IMR-90 (cell line): ENCODE data around the gene AGO3. TPM values are rescaled to one million over a fixed set of nuclear protein-coding genes. Genes with fewer than 3 reads are reported as not detected.

ENCODE experiments used
- ATAC-seq: fragments of 200-7000 bp; cut with Tn5 transposase; 2 replicates; pipeline ENCODE4 v1.9.1; 2020; ENCODE audit warnings: low read depth, mild to moderate bottlenecking, moderate library complexity
- BruUV-seq: library from RNA; stranded (reverse); fragments of 400-500 nt; replicated peaks from 2 replicates; lab custom pipeline; 2021; lab: Mats Ljungman, UMichigan
- CTCF ChIA-PET: fragments of 300-600 bp; formaldehyde crosslinking; extraction: SDS; loops from one replicate; lab custom pipeline; 2021; ENCODE audit warnings: antibody characterized with exemption; lab: Yijun Ruan, JAX
- POLR2A ChIA-PET: fragments of 300-600 bp; sonication (Branson Sonifier 250); formaldehyde crosslinking; loops from one replicate; lab custom pipeline; 2022; ENCODE audit warnings: antibody characterized with exemption; ENCODE audit not compliant: unreplicated experiment; lab: Charles Lee
- DNase-seq: peaks from one replicate; pipeline ENCODE4 v3.0.0; 2013
- H2AFZ ChIP-seq: replicated peaks from 2 replicates; pipeline ENCODE3; 2013; ENCODE audit warnings: low read length, mild to moderate bottlenecking; ENCODE audit not compliant: poor library complexity
- H2AK5ac ChIP-seq: 2 replicates; pipeline ENCODE4 v1.6.1; 2013; ENCODE audit warnings: low read depth, low read length, inconsistent platforms
- H2AK9ac ChIP-seq: replicated peaks from 2 replicates; pipeline ENCODE3; 2013; ENCODE audit warnings: mild to moderate bottlenecking, low read depth, low read length, moderate library complexity; ENCODE audit not compliant: poor library complexity
- H2BK120ac ChIP-seq: 2 replicates; pipeline ENCODE4 v1.6.1; 2013; ENCODE audit warnings: low read depth, low read length, inconsistent platforms
- H2BK15ac ChIP-seq: 3 replicates; pipeline ENCODE4 v1.6.1; 2013; ENCODE audit warnings: low read depth, low read length, inconsistent platforms
- H2BK20ac ChIP-seq: 2 replicates; pipeline ENCODE4 v1.6.1; 2013; ENCODE audit warnings: low read depth, mild to moderate bottlenecking, inconsistent platforms, low read length, moderate library complexity
- H2BK5ac ChIP-seq: 2 replicates; pipeline ENCODE4 v1.6.1; 2013; ENCODE audit warnings: mild to moderate bottlenecking, low read depth, low read length, inconsistent platforms; ENCODE audit not compliant: poor library complexity, severe bottlenecking
- H3K14ac ChIP-seq: replicated peaks from 2 replicates; pipeline ENCODE4 v1.6.1; 2013; ENCODE audit warnings: low read depth, low read length, inconsistent platforms
- H3K18ac ChIP-seq: 2 replicates; pipeline ENCODE4 v1.6.1; 2013; ENCODE audit warnings: low read depth, low read length, control low read depth
- H3K23ac ChIP-seq: 2 replicates; pipeline ENCODE4 v1.6.1; 2013; ENCODE audit warnings: low read depth, low read length, inconsistent platforms
- H3K27ac ChIP-seq: 2 replicates; pipeline ENCODE4 v1.5.1; 2013; ENCODE audit warnings: mild to moderate bottlenecking, control low read depth, low read length; ENCODE audit not compliant: insufficient read depth
- H3K27me3 ChIP-seq: 2 replicates; pipeline ENCODE4 v1.6.1; 2013; ENCODE audit warnings: low read length; ENCODE audit not compliant: control insufficient read depth, insufficient read depth
- H3K36me3 ChIP-seq: 2 replicates; pipeline ENCODE4 v1.6.1; 2013; ENCODE audit warnings: low read length, mixed read lengths; ENCODE audit not compliant: control insufficient read depth, insufficient read depth
- H3K4ac ChIP-seq: 2 replicates; pipeline ENCODE4 v1.6.1; 2013; ENCODE audit warnings: low read depth, low read length, inconsistent platforms
- H3K4me1 ChIP-seq: 2 replicates; pipeline ENCODE4 v1.6.1; 2013; ENCODE audit warnings: low read length, mixed read lengths; ENCODE audit not compliant: control insufficient read depth, insufficient read depth
- H3K4me2 ChIP-seq: 2 replicates; pipeline ENCODE4 v1.6.1; 2013; ENCODE audit warnings: low read depth, mild to moderate bottlenecking, control low read depth, low read length, moderate library complexity
- H3K4me3 ChIP-seq: 2 replicates; pipeline ENCODE4 v1.5.1; 2013; ENCODE audit warnings: low read depth, mild to moderate bottlenecking, control low read depth, low read length, moderate library complexity; ENCODE audit not compliant: insufficient read depth
- H3K56ac ChIP-seq: 2 replicates; pipeline ENCODE4 v1.6.1; 2013; ENCODE audit warnings: low read length, inconsistent platforms; ENCODE audit not compliant: insufficient read depth; ENCODE audit errors: extremely low read depth
- H3K79me1 ChIP-seq, 2 experiments: 2 replicates each; pipeline ENCODE4 v1.6.1; 2013; ENCODE audit warnings: low read length in 2 of 2, inconsistent platforms in 1 of 2, low read depth in 1 of 2
- H3K9ac ChIP-seq: 2 replicates; pipeline ENCODE4 v1.6.1; 2013; ENCODE audit warnings: low read depth, low read length, control low read depth
- H3K9me1 ChIP-seq: 2 replicates; pipeline ENCODE4 v1.6.1; 2013; ENCODE audit warnings: low read length, inconsistent platforms; ENCODE audit not compliant: insufficient read depth
- H3K9me3 ChIP-seq: 2 replicates; pipeline ENCODE4 v1.6.1; 2013; ENCODE audit warnings: low read length; ENCODE audit not compliant: control insufficient read depth, insufficient read depth
- H4K20me1 ChIP-seq: 2 replicates; pipeline ENCODE4 v1.6.1; 2013; ENCODE audit warnings: low read length, inconsistent platforms; ENCODE audit not compliant: insufficient read depth
- H4K5ac ChIP-seq: 2 replicates; pipeline ENCODE4 v1.6.1; 2013; ENCODE audit warnings: mild to moderate bottlenecking, low read depth, low read length, control low read depth
- H4K8ac ChIP-seq, 2 experiments: 2 replicates each; pipeline ENCODE4 v1.6.1; 2013; ENCODE audit warnings: low read depth in 2 of 2, low read length in 2 of 2, control low read depth in 1 of 2, inconsistent platforms in 1 of 2
- H4K91ac ChIP-seq: 2 replicates; pipeline ENCODE4 v1.6.1; 2013; ENCODE audit warnings: low read depth, low read length, inconsistent platforms; ENCODE audit not compliant: insufficient read depth
- CEBPB ChIP-seq: IDR thresholded peaks from 2 replicates; pipeline ENCODE4 v1.6.1; 2012; ENCODE audit warnings: low read depth, low read length, improper control_type of control experiment
- CHD1 ChIP-seq: IDR thresholded peaks from 2 replicates; pipeline ENCODE4 v1.6.1; 2012; ENCODE audit warnings: low read depth, low read length, improper control_type of control experiment
- FOS ChIP-seq: fragments of 150-350 bp; IDR thresholded peaks from 2 replicates; pipeline ENCODE4 v1.6.1; 2016; ENCODE audit warnings: low read depth, low read length
- MAZ ChIP-seq: IDR thresholded peaks from 2 replicates; pipeline ENCODE4 v1.6.1; 2012; ENCODE audit warnings: low read depth, mild to moderate bottlenecking, low read length, improper control_type of control experiment, moderate library complexity, borderline replicate concordance
- POLR2A ChIP-seq: IDR thresholded peaks from 2 replicates; pipeline ENCODE4 v1.6.1; 2012; ENCODE audit warnings: mild to moderate bottlenecking, low read depth, low read length
- RAD21 ChIP-seq: IDR thresholded peaks from 2 replicates; pipeline ENCODE4 v1.6.1; 2012; ENCODE audit warnings: low read length, improper control_type of control experiment
- RCOR1 ChIP-seq: IDR thresholded peaks from 2 replicates; pipeline ENCODE4 v1.6.1; 2012; ENCODE audit warnings: mild to moderate bottlenecking, low read length, improper control_type of control experiment; ENCODE audit not compliant: insufficient replicate concordance
- RFX5 ChIP-seq: IDR thresholded peaks from 2 replicates; pipeline ENCODE4 v1.8.0; 2012; ENCODE audit warnings: low read depth, mild to moderate bottlenecking, low read length, moderate library complexity
- whole genome bisulfite sequencing, 2 experiments: methylation state at CpG; one replicate each; pipeline versions ENCODE4 v1.1.5 to v1.1.7; 2013; ENCODE audit warnings: missing lambda C conversion rate in 2 of 2; ENCODE audit not compliant: insufficient read length in 1 of 2; ENCODE audit errors: extremely low coverage in 2 of 2; 5-methylcytosine and 5-hydroxymethylcytosine counted together
- dilution Hi-C: fragments of 300-500 bp; cut with HindIII; formaldehyde crosslinking; loops from one replicate; pipeline ENCODE4 v1.14.3; 2018; ENCODE audit warnings: low sequenced_read_pairs; ENCODE audit not compliant: unreplicated experiment
- in situ Hi-C: fragments of 300-500 bp; cut with MboI; formaldehyde crosslinking; loops from 3 replicates; pipeline ENCODE4 v1.14.3; 2019; ENCODE audit warnings: low sequenced_read_pairs, inconsistent platforms, mixed read lengths
- intact Hi-C: fragments of 100-400 bp; cut with micrococcal nuclease; formaldehyde crosslinking; loops from 2 replicates; pipeline ENCODE4 v1.10.0; 2022
- polyA plus RNA-seq, 3 experiments: library from polyadenylated mRNA; depleted of rRNA; stranded (reverse); fragments of >200 nt; gene quantifications; 2 replicates each; pipeline ENCODE4 v1.2.3, GENCODE V29; 2012; ENCODE audit warnings: low replicate concordance in 1 of 3
- total RNA-seq: library from RNA; depleted of rRNA; stranded (reverse); fragments of >200 nt; gene quantifications from 2 replicates; pipeline ENCODE4 v1.2.3, GENCODE V29; 2012

The AGO3 gene
- total and polyA plus RNA-seq, 2 of the 4 experiments (the other 2 are of a cell fraction): 8.9 to 25.6 TPM

DNA sequence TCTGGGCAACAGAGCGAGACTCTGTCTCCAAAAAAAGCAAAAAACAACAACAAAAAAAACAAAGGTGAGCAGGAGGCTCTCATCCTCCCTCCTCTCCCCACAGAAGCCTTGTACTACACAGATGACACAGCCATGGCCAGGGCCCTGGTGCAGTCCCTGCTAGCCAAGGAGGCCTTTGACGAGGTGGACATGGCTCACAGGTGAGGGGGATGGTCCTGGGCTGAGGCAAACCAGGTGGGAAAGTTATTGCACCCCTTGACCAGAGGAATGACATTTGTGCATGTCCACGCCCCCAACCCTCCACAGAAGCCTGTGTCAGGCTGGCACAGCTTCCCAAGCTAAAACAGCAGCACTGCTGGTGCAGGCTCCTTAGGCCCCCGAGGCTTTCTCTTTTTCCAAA lies 160.2 kb downstream of the AGO3 start:
- Histone ChIP-seq H4K20me1 (peaks cover 7% of the 10 kb centered on the region; the same call in 1 of the 2 replicates), H3K23ac (no peak overlapping the region), H3K4me1 (peaks cover 2% of the 10 kb centered on the region; the same call in 1 of the 2 replicates), H3K4ac (no peak overlapping the region), H3K4me3 (no peak overlapping the region), H2BK15ac (no peak overlapping the region), H3K18ac (no peak overlapping the region), H4K91ac (no peak overlapping the region), H2BK120ac (no peak overlapping the region), H2AFZ (no peak overlapping the region), H2BK20ac (no peak overlapping the region), H3K9me1 (peaks cover 5% of the 10 kb centered on the region; the same call in 1 of the 2 replicates), H3K27me3 (no peaks in the 10 kb centered on the region), H2AK5ac (no peak overlapping the region), H2BK5ac (no peak overlapping the region), H3K27ac (no peak overlapping the region), H4K8ac (no peak overlapping the region), H2AK9ac (no peak overlapping the region), H3K9me3 (no peaks in the 10 kb centered on the region), H4K5ac (no peak overlapping the region), H3K56ac (no peak overlapping the region), H3K36me3 (peaks cover 35% of the 10 kb centered on the region), H3K79me1 (peaks cover 38 to 47% of the 10 kb centered on the region in 2 experiments), H3K4me2 (no peak overlapping the region), H3K14ac (no peak overlapping the region), H3K9ac (no peak overlapping the region)
- intact Hi-C loops: no loop called here
- no TSS peak for BruUV-seq
- ChIA-PET CTCF (interaction anchor here (0.6 kb wide), 1 partner anchor 120 kb away, joined by 3 read pairs; no protein-coding TSS in a partner anchor), POLR2A (no interaction called here)
- TF ChIP-seq MAZ: no peak
- TF ChIP-seq RCOR1: no peak
- no peak for TF ChIP-seq POLR2A
- TF ChIP-seq FOS: no peak
- TF ChIP-seq RAD21: no peak
- TF ChIP-seq CEBPB: no peak
- TF ChIP-seq RFX5: no peak
- no peak for TF ChIP-seq CHD1
- no peak for DNase-seq
- ATAC-seq: no peak
- no CpG with 5 or more reads among the region's 4 CpGs for WGBS, 2 experiments
- dilution Hi-C loops: no loop called here
- in situ Hi-C loops: no loop called here
